GM12874 (cell line): ENCODE data around the gene OLFM1.

ENCODE experiments used
- TF ChIP-seq, protein P1 (sequence below): IDR thresholded peaks from 2 replicates; pipeline ENCODE4 v1.5.1; 2011; ENCODE audit warnings: low read depth, mild to moderate bottlenecking, control low read depth, low read length, moderate library complexity; ENCODE audit not compliant: insufficient read depth

Gene OLFM1

DNA sequence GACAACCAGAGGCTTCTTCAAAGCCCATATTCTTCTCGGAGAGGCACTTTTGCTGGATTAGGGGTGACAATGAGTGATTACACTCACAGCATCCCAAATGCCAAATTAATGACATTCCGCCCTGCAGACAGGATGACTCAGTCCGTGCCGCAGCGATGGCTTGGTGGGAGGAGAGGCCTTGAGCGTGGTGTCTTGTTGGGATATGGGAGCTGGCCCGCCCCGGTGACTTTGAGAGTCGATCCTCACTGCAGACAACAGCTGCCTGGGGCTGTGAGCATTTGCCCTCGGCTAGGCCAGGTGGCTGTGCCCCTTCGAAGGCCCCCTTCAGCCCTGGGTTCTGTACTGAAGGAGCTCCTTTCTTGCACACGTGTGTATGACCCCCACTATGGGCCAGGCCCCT, 29.8 kb downstream of the OLFM1 start:
- TF ChIP-seq, protein P1, sequence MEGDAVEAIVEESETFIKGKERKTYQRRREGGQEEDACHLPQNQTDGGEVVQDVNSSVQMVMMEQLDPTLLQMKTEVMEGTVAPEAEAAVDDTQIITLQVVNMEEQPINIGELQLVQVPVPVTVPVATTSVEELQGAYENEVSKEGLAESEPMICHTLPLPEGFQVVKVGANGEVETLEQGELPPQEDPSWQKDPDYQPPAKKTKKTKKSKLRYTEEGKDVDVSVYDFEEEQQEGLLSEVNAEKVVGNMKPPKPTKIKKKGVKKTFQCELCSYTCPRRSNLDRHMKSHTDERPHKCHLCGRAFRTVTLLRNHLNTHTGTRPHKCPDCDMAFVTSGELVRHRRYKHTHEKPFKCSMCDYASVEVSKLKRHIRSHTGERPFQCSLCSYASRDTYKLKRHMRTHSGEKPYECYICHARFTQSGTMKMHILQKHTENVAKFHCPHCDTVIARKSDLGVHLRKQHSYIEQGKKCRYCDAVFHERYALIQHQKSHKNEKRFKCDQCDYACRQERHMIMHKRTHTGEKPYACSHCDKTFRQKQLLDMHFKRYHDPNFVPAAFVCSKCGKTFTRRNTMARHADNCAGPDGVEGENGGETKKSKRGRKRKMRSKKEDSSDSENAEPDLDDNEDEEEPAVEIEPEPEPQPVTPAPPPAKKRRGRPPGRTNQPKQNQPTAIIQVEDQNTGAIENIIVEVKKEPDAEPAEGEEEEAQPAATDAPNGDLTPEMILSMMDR = no peak

DNA sequence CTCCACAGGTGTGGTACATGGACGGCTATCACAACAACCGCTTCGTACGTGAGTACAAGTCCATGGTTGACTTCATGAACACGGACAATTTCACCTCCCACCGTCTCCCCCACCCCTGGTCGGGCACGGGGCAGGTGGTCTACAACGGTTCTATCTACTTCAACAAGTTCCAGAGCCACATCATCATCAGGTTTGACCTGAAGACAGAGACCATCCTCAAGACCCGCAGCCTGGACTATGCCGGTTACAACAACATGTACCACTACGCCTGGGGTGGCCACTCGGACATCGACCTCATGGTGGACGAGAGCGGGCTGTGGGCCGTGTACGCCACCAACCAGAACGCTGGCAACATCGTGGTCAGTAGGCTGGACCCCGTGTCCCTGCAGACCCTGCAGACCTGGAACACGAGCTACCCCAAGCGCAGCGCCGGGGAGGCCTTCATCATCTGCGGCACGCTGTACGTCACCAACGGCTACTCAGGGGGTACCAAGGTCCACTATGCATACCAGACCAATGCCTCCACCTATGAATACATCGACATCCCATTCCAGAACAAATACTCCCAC, 32.1 kb downstream of the OLFM1 start:
- TF ChIP-seq, protein P1 = no peak

DNA sequence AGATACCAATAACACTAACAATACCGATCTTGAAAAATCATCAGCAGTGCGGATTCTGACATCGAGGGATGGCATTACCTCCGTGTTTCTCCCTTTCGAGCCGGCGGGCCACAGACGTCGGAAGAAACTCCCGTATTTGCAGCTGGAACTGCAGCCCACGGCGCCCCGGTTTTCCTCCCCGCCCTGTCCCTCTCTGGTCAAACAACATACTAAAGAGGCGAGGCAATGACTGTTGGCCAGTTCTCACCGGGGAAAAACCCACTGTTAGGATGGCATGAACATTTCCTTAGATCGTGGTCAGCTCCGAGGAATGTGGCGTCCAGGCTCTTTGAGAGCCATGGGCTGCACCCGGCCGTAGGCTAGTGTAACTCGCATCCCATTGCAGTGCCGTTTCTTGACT, 32.8 kb downstream of the OLFM1 start:
- TF ChIP-seq, protein P1 = no peak

DNA sequence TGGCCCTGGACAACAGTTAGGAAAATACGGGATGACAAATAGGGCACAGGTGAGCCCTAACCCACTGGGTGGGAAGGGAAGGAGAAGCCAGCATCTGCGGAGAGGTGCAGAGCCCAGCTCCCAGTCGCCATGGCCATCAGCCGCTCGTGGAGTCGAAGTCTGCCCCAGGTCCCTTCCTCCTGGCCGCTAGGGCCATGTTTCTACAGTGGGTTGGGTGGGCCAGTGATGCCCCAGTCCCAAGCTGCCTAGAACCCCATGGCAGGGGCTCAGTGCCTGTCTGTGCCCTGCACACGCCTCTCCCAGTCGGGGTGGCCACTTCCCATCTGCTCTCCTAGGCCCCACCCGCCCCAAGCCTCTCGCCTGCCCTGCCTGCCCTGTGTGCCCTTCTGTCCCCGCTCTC, 34.8 kb downstream of the OLFM1 start:
- TF ChIP-seq, protein P1 = no peak

DNA sequence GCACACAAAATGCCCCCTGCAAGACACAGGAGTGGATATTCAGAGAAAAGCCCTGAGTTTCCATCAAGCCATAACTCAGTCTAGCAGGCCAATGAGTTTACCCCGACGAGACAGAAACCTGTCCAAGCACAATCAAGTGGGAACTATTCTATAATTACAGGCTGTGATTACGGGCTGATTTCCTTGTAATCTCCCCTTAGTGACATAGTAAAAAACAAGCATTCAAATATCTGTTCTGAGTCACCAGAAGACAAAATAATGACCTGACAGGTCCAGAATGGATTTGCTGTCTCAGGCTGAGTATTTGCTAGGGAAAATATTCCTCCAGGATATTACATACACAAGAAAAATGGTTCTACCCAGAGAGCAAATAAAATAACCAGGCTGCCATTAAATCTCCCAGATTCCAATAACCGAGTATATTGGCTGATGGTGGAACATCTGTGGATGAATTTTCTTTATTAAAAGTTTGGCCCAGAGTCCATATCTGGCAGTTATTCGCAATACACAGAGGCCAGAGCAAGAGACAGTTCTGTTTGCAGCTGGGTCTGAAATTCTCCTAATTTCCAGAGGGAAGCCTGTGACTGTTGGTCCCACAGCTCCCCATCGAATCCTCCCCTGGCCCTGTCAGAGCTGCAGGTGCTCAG, 35.8 kb downstream of the OLFM1 start:
- TF ChIP-seq, protein P1 = no peak

DNA sequence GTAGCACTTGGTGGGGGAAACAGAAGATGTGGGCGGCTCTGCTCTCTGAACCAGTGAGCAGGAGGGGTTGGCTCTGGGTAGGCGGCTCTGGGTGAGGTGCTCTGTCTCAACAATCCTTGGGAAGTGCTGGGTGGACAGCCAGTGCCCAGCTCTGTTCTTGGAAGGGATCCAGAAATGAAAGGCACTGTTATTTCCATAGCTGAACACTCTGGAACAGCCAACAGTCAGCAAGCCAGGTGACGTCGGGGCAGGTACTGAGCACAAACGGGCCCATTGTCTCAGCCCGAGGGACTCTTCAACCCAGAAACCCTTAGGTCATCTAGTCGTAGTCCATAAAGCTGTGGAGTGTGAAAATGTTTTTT, 36.3 kb downstream of the OLFM1 start:
- TF ChIP-seq, protein P1 = no peak

DNA sequence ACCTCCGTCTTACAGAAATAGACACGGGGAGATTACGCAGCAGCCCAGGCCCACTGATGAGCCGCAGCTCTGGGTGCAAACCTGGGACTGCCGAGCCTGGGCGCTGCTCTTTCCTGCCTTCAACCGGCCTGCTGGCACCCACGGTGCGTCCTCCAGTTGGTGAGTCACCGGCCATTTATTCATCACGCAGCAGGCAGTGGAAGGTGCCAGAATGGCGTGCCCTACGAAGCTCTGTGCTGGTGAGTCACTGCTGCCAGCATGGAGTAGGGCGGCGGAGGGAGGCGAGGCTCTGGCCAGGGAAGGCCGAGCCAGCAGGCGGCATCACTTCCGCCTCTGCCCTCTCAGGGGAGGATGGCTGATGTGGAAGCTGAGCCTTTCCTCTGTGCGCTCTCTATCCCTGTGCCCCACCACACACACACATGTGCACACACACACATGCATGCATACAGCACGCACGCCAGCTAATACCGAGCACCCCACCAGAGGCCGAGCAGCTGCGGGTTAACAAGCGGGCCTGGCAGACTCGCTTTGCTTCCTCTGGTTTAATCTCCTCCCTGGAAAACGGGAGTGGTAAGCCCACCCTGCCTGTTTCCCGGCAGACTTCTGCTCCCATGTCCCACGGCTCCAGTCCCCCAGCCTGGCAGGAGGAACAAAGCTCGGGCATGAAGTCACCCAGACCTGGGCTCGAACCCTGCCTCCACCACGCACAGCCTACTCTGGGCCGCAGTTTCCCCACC, 39.2 kb downstream of the OLFM1 start:
- TF ChIP-seq, protein P1 = no peak
